Smooth muscle cell (in vitro differentiated cells): Measurements from ENCODE around the gene UTS2R. TPM values are rescaled to one million over a fixed set of nuclear protein-coding genes. Genes with fewer than 3 reads are reported as not detected.

ENCODE experiments used
- DNase-seq: peaks from one replicate; lab custom pipeline; 2025; ENCODE audit not compliant: unreplicated experiment; lab: John Stamatoyannopoulos, UW
- H2AFZ ChIP-seq: fragments of 200-600 bp; sonication (generic); 2 replicates; pipeline ENCODE4 v1.6.0; 2016; ENCODE audit warnings: antibody characterized with exemption, low read depth, mild to moderate bottlenecking
- H3F3A ChIP-seq: fragments of 200-600 bp; sonication (generic); 2 replicates; pipeline ENCODE4 v1.6.0; 2017; ENCODE audit warnings: antibody characterized with exemption, low read depth
- H3K27ac ChIP-seq: fragments of 200-600 bp; sonication (generic); 2 replicates; pipeline ENCODE4 v1.5.1; 2016; ENCODE audit warnings: low read depth, mild to moderate bottlenecking
- H3K27me3 ChIP-seq: fragments of 200-600 bp; sonication (generic); 2 replicates; pipeline ENCODE4 v1.6.1; 2016; ENCODE audit warnings: low read depth, mild to moderate bottlenecking
- H3K36me3 ChIP-seq: fragments of 200-600 bp; sonication (generic); 2 replicates; pipeline ENCODE4 v1.5.1; 2016; ENCODE audit warnings: low read depth
- H3K4me1 ChIP-seq: fragments of 200-600 bp; sonication (generic); 2 replicates; pipeline ENCODE4 v1.5.1; 2016; ENCODE audit warnings: low read depth
- H3K4me2 ChIP-seq: fragments of 200-600 bp; sonication (generic); 2 replicates; pipeline ENCODE4 v1.6.0; 2016; ENCODE audit warnings: mild to moderate bottlenecking
- H3K4me3 ChIP-seq: fragments of 200-600 bp; sonication (generic); 2 replicates; pipeline ENCODE4 v1.5.1; 2016; ENCODE audit warnings: mild to moderate bottlenecking
- H3K79me2 ChIP-seq: fragments of 200-600 bp; sonication (generic); 2 replicates; pipeline ENCODE4 v1.6.0; 2016; ENCODE audit warnings: low read depth, mild to moderate bottlenecking
- H3K9ac ChIP-seq: fragments of 200-600 bp; sonication (generic); 2 replicates; pipeline ENCODE4 v1.6.0; 2016; ENCODE audit warnings: low read depth
- H3K9me3 ChIP-seq: fragments of 200-600 bp; sonication (generic); replicated peaks from 2 replicates; pipeline ENCODE4 v1.5.1; 2016; ENCODE audit warnings: low read depth
- H4K20me1 ChIP-seq: fragments of 200-600 bp; sonication (generic); 2 replicates; pipeline ENCODE4 v1.6.0; 2016; ENCODE audit warnings: low read depth
- CTCF ChIP-seq: fragments of 200-600 bp; sonication (generic); IDR thresholded peaks from 2 replicates; pipeline ENCODE4 v1.5.1; 2017; ENCODE audit warnings: borderline replicate concordance, mild to moderate bottlenecking, antibody characterized with exemption; ENCODE audit not compliant: insufficient read depth, poor library complexity, severe bottlenecking
- WGBS: methylation state at CpG from one replicate; pipeline ENCODE4 v1.1.7; 2016; ENCODE audit warnings: low lambda C conversion rate; 5-methylcytosine and 5-hydroxymethylcytosine counted together
- polyA plus RNA-seq: library from polyadenylated mRNA; unstranded; fragments of >200 nt; fragmentation: Nextera tagmentation; extraction: Ambion mirVana; gene quantifications from 2 replicates; pipeline ENCODE4 v1.2.1, GENCODE V29; 2016
- total RNA-seq: library from RNA; depleted of rRNA; stranded (reverse); fragments of >200 nt; gene quantifications from 2 replicates; pipeline ENCODE4 v1.2.3, GENCODE V29; 2014

Gene UTS2R
- total and polyA plus RNA-seq, 2 experiments from 2014 or later = not detected

- 87% methylated on average over 3 of the region's 3 CpGs for WGBS
- Histone ChIP-seq H3K27ac (no peak overlapping the region), H3K4me3 (no peak overlapping the region), H4K20me1 (no peaks in the 10 kb centered on the region), H3K4me2 (no peak overlapping the region), H3K79me2 (no peaks in the 10 kb centered on the region), H3K9me3 (no peaks in the 10 kb centered on the region), H3K27me3 (no peaks in the 10 kb centered on the region), H3K4me1 (peaks cover 6% of the 10 kb centered on the region), H3K36me3 (no peaks in the 10 kb centered on the region), H3K9ac (no peak overlapping the region), H2AFZ (no peak overlapping the region), H3F3A (no peaks in the 10 kb centered on the region)
- no peak for TF ChIP-seq CTCF
- no peak for DNase-seq
Observed at GRCh38 chr17:82387705-82388106, 16.1 kb downstream of the UTS2R start.

DNA sequence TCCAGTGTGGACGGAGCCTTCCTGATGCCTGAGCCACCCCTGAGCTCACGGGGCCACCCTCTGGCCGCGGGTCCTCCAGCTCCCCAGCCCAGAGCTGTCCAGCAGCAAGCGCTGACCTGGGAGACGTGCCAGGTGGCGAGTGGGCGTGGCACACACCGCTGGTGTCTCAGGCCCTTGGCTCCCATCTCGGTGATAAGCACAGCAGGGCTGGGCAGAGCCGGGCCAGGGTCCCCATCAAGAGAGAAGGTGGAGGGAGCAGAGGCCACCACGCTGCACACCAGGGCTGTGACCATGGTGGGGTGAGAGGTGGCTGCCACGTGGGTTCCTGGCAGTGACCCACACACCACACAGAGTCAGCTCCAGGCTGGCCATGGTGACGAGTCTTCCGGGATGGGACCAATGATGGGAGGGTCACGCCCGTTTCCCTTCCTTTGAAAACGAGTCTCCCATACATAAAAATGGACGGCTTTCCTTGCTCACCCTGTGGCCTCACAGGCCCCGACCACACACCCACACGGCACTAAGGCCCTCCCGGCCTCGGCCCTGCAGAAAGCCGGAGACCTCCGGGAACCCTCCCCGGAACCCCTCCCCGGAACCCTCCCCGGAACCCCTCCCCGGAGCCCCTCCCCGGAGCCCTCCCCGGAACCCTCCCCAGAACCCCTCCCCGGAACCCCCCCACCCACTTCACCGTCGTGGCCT is 16.8 kb downstream of the UTS2R start:
- Histone ChIP-seq H3K79me2 (no peaks in the 10 kb centered on the region), H3K9ac (no peak overlapping the region), H3K36me3 (no peaks in the 10 kb centered on the region), H3K4me1 (peaks cover 6% of the 10 kb centered on the region), H4K20me1 (no peaks in the 10 kb centered on the region), H3K4me2 (no peak overlapping the region), H3K9me3 (no peaks in the 10 kb centered on the region), H3K27ac (no peak overlapping the region), H3K4me3 (no peak overlapping the region), H3K27me3 (no peaks in the 10 kb centered on the region), H2AFZ (no peak overlapping the region), H3F3A (no peaks in the 10 kb centered on the region)
- DNase-seq = no peak
- WGBS = 88% methylated on average over 24 of the region's 34 CpGs
- no peak for TF ChIP-seq CTCF

GRCh38 chr17:82388922-82389283 is 17.3 kb downstream of the UTS2R start:
- peaks cover 6% of the 10 kb centered on the region for H3K4me1 ChIP-seq
- H3K79me2 ChIP-seq = no peaks in the 10 kb centered on the region
- no peak for TF ChIP-seq CTCF
- no peak overlapping the region for H3K9ac ChIP-seq
- H4K20me1 ChIP-seq = no peaks in the 10 kb centered on the region
- H3K36me3 ChIP-seq = no peaks in the 10 kb centered on the region
- DNase-seq = no peak
- no peaks in the 10 kb centered on the region for H3K9me3 ChIP-seq
- H2AFZ ChIP-seq = no peak overlapping the region
- 96% methylated on average over 21 of the region's 21 CpGs for WGBS
- no peak overlapping the region for H3K4me3 ChIP-seq
- no peak overlapping the region for H3K4me2 ChIP-seq
- no peak overlapping the region for H3K27ac ChIP-seq
- H3F3A ChIP-seq = no peaks in the 10 kb centered on the region
- H3K27me3 ChIP-seq = no peaks in the 10 kb centered on the region

GRCh38 chr17:82389379-82389778 is 17.8 kb downstream of the UTS2R start:
- no peak overlapping the region for H3K9ac ChIP-seq
- no peak overlapping the region for H3K4me2 ChIP-seq
- TF ChIP-seq CTCF = no peak
- no peak for DNase-seq
- H3K36me3 ChIP-seq = no peaks in the 10 kb centered on the region
- no peaks in the 10 kb centered on the region for H3F3A ChIP-seq
- no peaks in the 10 kb centered on the region for H3K27me3 ChIP-seq
- no peak overlapping the region for H2AFZ ChIP-seq
- H3K4me1 ChIP-seq = peaks cover 6% of the 10 kb centered on the region
- no peaks in the 10 kb centered on the region for H3K79me2 ChIP-seq
- H3K27ac ChIP-seq = no peak overlapping the region
- no peaks in the 10 kb centered on the region for H3K9me3 ChIP-seq
- H3K4me3 ChIP-seq = no peak overlapping the region
- H4K20me1 ChIP-seq = no peaks in the 10 kb centered on the region
- 87% methylated on average over 10 of the region's 10 CpGs for WGBS
